GM10847 (cell line): ENCODE data around the gene CBARP.

Experiments used
- POLR2A ChIP-seq: IDR thresholded peaks from 2 replicates; pipeline ENCODE4 v1.6.1; 2011; ENCODE audit not compliant: insufficient read length; ENCODE audit errors: extremely low read depth

The CBARP gene

GRCh38 chr19:1224847-1225246 is 13.0 kb downstream of the CBARP start:
- no peak for TF ChIP-seq POLR2A

- TF ChIP-seq POLR2A = no peak
These were observed 13.6 kb downstream of the CBARP start for GRCh38 chr19:1224047-1224825.

GRCh38 chr19:1223018-1223855 is 14.6 kb downstream of the CBARP start:
- no peak for TF ChIP-seq POLR2A

- TF ChIP-seq POLR2A = no peak
These were observed 15.4 kb downstream of the CBARP start for GRCh38 chr19:1222394-1222793.

- TF ChIP-seq POLR2A = no peak
These were observed 15.9 kb downstream of the CBARP start for GRCh38 chr19:1221904-1222255.

GRCh38 chr19:1220976-1221903 is 16.6 kb downstream of the CBARP start:
- no peak for TF ChIP-seq POLR2A

GRCh38 chr19:1220477-1220930 is 17.3 kb downstream of the CBARP start:
- no peak for TF ChIP-seq POLR2A

GRCh38 chr19:1219786-1220476 is 17.9 kb downstream of the CBARP start:
- TF ChIP-seq POLR2A = no peak

GRCh38 chr19:1218751-1219567 is 18.8 kb downstream of the CBARP start:
- no peak for TF ChIP-seq POLR2A

- no peak for TF ChIP-seq POLR2A
These were observed 20.4 kb downstream of the CBARP start for GRCh38 chr19:1217366-1217765.

GRCh38 chr19:1216756-1217155 is 21.0 kb downstream of the CBARP start:
- no peak for TF ChIP-seq POLR2A

- TF ChIP-seq POLR2A = no peak
These were observed 22.7 kb downstream of the CBARP start for GRCh38 chr19:1214862-1215731.

- no peak for TF ChIP-seq POLR2A
These were observed 23.4 kb downstream of the CBARP start for GRCh38 chr19:1214299-1214861.
